22Rv1 (cell line): Measurements from ENCODE around the gene PDGFD.

Source experiments
- CTCF ChIP-seq: fragments of 450-650 bp; IDR thresholded peaks from 2 replicates; pipeline ENCODE4 v1.5.1; 2017; ENCODE audit warnings: mild to moderate bottlenecking
- ZFX ChIP-seq: fragments of 450-650 bp; IDR thresholded peaks from 2 replicates; pipeline ENCODE4 v1.6.1; 2017; ENCODE audit warnings: antibody characterized with exemption, borderline replicate concordance

DNA sequence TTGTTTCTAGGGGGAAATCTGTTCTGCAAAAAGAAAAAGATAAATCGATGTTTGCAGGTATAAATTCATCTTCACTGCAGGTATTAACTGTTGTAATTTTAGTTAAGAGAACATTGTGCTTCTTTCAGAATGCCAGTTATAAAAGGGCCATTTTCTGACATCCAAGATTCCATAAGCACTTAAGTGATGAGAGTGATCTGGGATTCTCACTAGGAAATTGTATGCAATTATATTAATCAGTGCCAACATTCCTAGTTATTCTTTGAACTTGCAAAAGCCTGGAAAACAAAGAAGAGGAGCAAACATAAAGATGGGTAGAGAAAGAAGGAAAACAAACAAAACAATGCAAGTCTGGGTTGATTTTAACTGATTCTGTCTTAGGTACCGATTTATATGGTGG, 122.2 kb downstream of the PDGFD start:
- TF ChIP-seq CTCF (no peak), ZFX (no peak)
